ENCODE results near the gene FBXO28.

- TF ChIP-seq POLR2A (IDR thresholded peaks at IDR 0.05): no peak
- no peak for TF ChIP-seq CTCF (IDR thresholded peaks at IDR 0.05)
These were observed 69.8 kb downstream of the FBXO28 start for GRCh38 chr1:224183591-224184312.

Measured in heart left ventricle (tissue), 13 donors.